ENCODE measurements around the gene ESYT2.

DNA sequence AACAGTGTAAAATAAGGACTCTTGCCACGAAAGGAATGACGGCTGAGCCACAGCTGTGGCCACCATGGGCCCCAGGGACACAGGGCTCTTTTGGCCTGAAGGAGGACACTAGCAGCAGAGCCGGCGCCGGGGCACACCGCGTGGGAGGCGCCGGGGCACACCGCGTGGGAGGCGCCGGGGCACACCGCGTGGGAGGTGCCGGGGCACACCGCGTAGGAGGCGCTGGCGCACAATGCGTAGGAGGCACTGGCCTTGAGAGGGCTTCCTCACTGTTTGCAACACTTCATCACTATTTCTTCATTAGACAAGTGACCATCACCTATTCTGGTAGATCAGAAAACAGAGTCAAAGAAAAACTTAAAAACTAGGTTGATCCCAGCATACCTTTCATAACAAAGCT lies 23.4 kb downstream of the ESYT2 start:
- TF ChIP-seq CTCF (IDR thresholded peaks at IDR 0.05; ENCODE audit: low read length) (no peak), EZH2phosphoT487 (IDR thresholded peaks at IDR 0.05; ENCODE audit: low read length) (no peak)
